ENCODE data around the gene SIRT1.
"Not testable (repeated sequence)": the region's sequence is repeated elsewhere in the genome, so short reads cannot be mapped to it uniquely, and the experiment has no call there.

Gene SIRT1

DNA sequence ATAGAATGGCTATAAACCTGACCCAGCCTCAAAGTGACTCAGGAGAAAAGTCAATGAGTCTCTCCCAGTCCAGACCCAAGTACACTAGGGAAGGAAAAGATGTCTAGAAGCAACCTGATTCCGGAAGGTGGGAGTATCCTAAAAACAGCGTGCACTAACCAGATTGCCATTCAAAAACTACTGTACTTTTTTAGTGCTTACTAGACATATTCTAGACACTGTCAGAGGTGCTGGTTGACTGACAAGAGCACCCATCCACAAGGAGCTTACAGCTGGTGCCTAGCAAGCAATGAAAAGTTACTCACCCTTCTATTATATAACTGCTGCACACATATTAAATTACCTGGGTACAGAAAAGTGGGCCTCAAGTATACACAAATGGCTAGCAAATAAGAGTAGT lies 81.0 kb downstream of the SIRT1 start:
- no peak for DNase-seq (ENCODE audit: low spot score)

DNA sequence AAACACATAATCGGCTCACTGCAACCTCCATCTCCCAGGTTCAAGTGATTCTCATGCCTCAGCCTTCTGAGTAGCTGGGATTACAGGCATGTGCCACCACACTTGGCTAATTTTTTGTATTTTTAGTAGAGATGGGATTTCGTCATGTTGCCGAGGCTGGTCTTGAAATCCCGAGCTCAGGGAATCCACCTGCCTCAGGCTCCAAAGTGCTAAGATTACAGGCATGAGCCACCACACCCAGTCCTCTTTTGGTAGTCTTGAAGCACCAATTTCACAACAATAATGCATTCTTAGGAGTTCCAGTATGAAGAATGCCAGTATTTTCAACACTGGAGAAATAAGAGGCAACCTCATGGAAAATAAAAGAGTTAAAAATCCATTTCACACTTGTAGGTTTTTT lies 81.6 kb downstream of the SIRT1 start:
- not testable (repeated sequence) for DNase-seq (ENCODE audit: low spot score)

Data from NAMALWA (cell line).